ENCODE data around the gene FAN1. TPM values are rescaled to one million over a fixed set of nuclear protein-coding genes. Genes with fewer than 3 reads are reported as not detected.
A peak's percentile ranks its signal among the peaks of the same experiment; 100 is the strongest.

FAN1 gene
- total RNA-seq, 1 experiment from 2014 or later = 43.1 TPM

- H3K4me2 ChIP-seq (ENCODE audit: low read depth, low read length, poor library complexity, severe bottlenecking) = no peak overlapping the region
- peaks cover 31% of the 10 kb centered on the region for H3K79me2 ChIP-seq (ENCODE audit: low read length)
- peaks cover 12% of the 10 kb centered on the region for H3K4me1 ChIP-seq (ENCODE audit: low read length)
- H3K9ac ChIP-seq (ENCODE audit: low read length) = no peak overlapping the region
- H3K4me3 ChIP-seq (ENCODE audit: low read length) = no peak overlapping the region
- H4K20me1 ChIP-seq (ENCODE audit: insufficient read depth, low read depth, low read length) = no peaks in the 10 kb centered on the region
- no peak overlapping the region for H3K27ac ChIP-seq (ENCODE audit: low read length)
- no peak overlapping the region for H2AFZ ChIP-seq (ENCODE audit: low read length)
- H3K27me3 ChIP-seq (ENCODE audit: low read length) = no peaks in the 10 kb centered on the region
- H3K9me2 ChIP-seq (replicated peaks; ENCODE audit: insufficient read depth, low read length) = no peaks in the 10 kb centered on the region
- no peaks in the 10 kb centered on the region for H3K9me3 ChIP-seq (ENCODE audit: low read length)
- peaks cover 6% of the 10 kb centered on the region; the same call in 1 of the 2 replicates for H3K36me3 ChIP-seq (ENCODE audit: insufficient read depth, low read length)
- DNase-seq = no peak
These were observed 69.7 kb downstream of the FAN1 start for GRCh38 chr15:30973379-30973778.

- Histone ChIP-seq H3K9me2 (replicated peaks; ENCODE audit: insufficient read depth, low read length) (no peaks in the 10 kb centered on the region), H3K9ac (ENCODE audit: low read length) (no peak overlapping the region), H4K20me1 (ENCODE audit: insufficient read depth, low read depth, low read length) (no peaks in the 10 kb centered on the region), H3K27me3 (ENCODE audit: low read length) (no peaks in the 10 kb centered on the region), H3K9me3 (ENCODE audit: low read length) (no peaks in the 10 kb centered on the region), H3K79me2 (ENCODE audit: low read length) (peaks cover 34% of the 10 kb centered on the region), H3K4me3 (ENCODE audit: low read length) (no peak overlapping the region), H2AFZ (ENCODE audit: low read length) (no peak overlapping the region), H3K4me1 (ENCODE audit: low read length) (peaks cover 12% of the 10 kb centered on the region), H3K36me3 (ENCODE audit: insufficient read depth, low read length) (peaks cover 6% of the 10 kb centered on the region; the same call in 1 of the 2 replicates), H3K27ac (ENCODE audit: low read length) (no peak overlapping the region), H3K4me2 (ENCODE audit: low read depth, low read length, poor library complexity, severe bottlenecking) (no peak overlapping the region)
- DNase-seq = no peak
These were observed 70.4 kb downstream of the FAN1 start for GRCh38 chr15:30974112-30974511.

- Histone ChIP-seq H3K4me2 (ENCODE audit: low read depth, low read length, poor library complexity, severe bottlenecking) (no peak overlapping the region), H2AFZ (ENCODE audit: low read length) (no peak overlapping the region), H4K20me1 (ENCODE audit: insufficient read depth, low read depth, low read length) (no peaks in the 10 kb centered on the region), H3K9ac (ENCODE audit: low read length) (no peak overlapping the region), H3K9me3 (ENCODE audit: low read length) (no peaks in the 10 kb centered on the region), H3K9me2 (replicated peaks; ENCODE audit: insufficient read depth, low read length) (no peaks in the 10 kb centered on the region), H3K4me3 (ENCODE audit: low read length) (no peak overlapping the region), H3K36me3 (ENCODE audit: insufficient read depth, low read length) (peaks cover 9% of the 10 kb centered on the region; the same call in 1 of the 2 replicates), H3K79me2 (ENCODE audit: low read length) (peaks cover 42% of the 10 kb centered on the region), H3K27me3 (ENCODE audit: low read length) (no peaks in the 10 kb centered on the region), H3K27ac (ENCODE audit: low read length) (no peak overlapping the region), H3K4me1 (ENCODE audit: low read length) (no peaks in the 10 kb centered on the region)
- DNase-seq = no peak
These were observed 74.6 kb downstream of the FAN1 start for GRCh38 chr15:30978328-30978727.

DNA sequence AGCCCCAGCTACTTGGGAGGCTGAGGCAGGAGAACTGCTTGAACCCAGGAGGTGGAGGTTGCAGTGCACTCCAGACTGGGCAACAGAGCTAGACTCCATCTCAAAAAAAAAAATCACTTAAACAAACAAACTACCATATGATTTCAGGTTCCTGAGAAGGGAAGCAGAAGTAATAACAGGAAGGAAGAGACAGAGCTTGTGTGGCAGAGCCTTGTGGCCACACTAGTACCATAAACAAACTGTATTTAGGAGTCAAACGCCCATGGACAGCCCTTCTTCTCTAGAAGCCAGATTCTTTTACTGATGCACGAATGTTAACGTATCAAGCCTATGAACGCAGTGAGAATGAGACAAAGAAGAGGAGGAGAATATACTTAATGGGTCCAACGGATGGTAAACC, 75.7 kb downstream of the FAN1 start:
- H4K20me1 ChIP-seq (ENCODE audit: insufficient read depth, low read depth, low read length) = no peaks in the 10 kb centered on the region
- H3K27ac ChIP-seq (ENCODE audit: low read length) = no peak overlapping the region

DNA sequence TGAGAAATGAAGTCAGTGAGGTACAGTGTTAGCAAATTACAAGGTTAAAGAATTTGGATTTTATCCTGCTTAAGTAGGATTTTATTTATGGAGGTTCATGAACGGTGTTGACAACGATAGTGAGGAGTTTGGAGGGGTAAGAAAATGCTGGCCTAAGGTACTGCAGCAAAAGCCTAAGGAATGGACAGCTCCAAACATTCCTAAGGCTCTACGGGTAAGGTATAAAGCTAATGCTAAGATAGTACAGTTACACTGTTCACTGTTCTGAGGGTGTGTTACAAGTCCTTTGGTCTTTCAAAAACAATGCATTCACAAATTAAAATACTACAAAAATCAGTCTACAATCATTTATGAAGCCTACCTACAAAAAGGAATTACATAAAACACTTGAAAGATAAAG, 80.4 kb downstream of the FAN1 start:
- no peaks in the 10 kb centered on the region for H3K4me1 ChIP-seq (ENCODE audit: low read length)
- no peaks in the 10 kb centered on the region for H4K20me1 ChIP-seq (ENCODE audit: insufficient read depth, low read depth, low read length)
- no peaks in the 10 kb centered on the region for H3K27me3 ChIP-seq (ENCODE audit: low read length)
- peaks cover 44% of the 10 kb centered on the region for H3K79me2 ChIP-seq (ENCODE audit: low read length)
- no peak overlapping the region for H3K9ac ChIP-seq (ENCODE audit: low read length)
- no peak overlapping the region for H2AFZ ChIP-seq (ENCODE audit: low read length)
- H3K4me2 ChIP-seq (ENCODE audit: low read depth, low read length, poor library complexity, severe bottlenecking) = no peak overlapping the region
- no peaks in the 10 kb centered on the region for H3K9me3 ChIP-seq (ENCODE audit: low read length)
- DNase-seq = no peak
- H3K4me3 ChIP-seq (ENCODE audit: low read length) = no peak overlapping the region
- no peak overlapping the region for H3K27ac ChIP-seq (ENCODE audit: low read length)
- H3K9me2 ChIP-seq (replicated peaks; ENCODE audit: insufficient read depth, low read length) = no peaks in the 10 kb centered on the region
- H3K36me3 ChIP-seq (ENCODE audit: insufficient read depth, low read length) = 0 out of 2 replicates have a peak, but pooled peaks cover 3% of the 10 kb centered on the region

More for the DNA sequence above, 75.7 kb downstream of the FAN1 start:
- Histone ChIP-seq H3K79me2 (ENCODE audit: low read length) (peaks cover 51% of the 10 kb centered on the region), H3K9me3 (ENCODE audit: low read length) (no peaks in the 10 kb centered on the region), H3K9ac (ENCODE audit: low read length) (no peak overlapping the region), H3K27me3 (ENCODE audit: low read length) (no peaks in the 10 kb centered on the region), H3K4me2 (ENCODE audit: low read depth, low read length, poor library complexity, severe bottlenecking) (no peak overlapping the region), H3K9me2 (replicated peaks; ENCODE audit: insufficient read depth, low read length) (no peaks in the 10 kb centered on the region), H3K4me1 (ENCODE audit: low read length) (no peaks in the 10 kb centered on the region), H2AFZ (ENCODE audit: low read length) (no peak overlapping the region), H3K4me3 (ENCODE audit: low read length) (no peak overlapping the region), H3K36me3 (ENCODE audit: insufficient read depth, low read length) (peaks cover 3% of the 10 kb centered on the region; the same call in 1 of the 2 replicates)
- no peak for DNase-seq

GRCh38 chr15:30984542-30984941, 80.8 kb downstream of the FAN1 start:
- no peaks in the 10 kb centered on the region for H3K9me2 ChIP-seq (replicated peaks; ENCODE audit: insufficient read depth, low read length)
- H3K27ac ChIP-seq (ENCODE audit: low read length) = no peak overlapping the region
- no peak overlapping the region for H3K4me3 ChIP-seq (ENCODE audit: low read length)
- no peaks in the 10 kb centered on the region for H4K20me1 ChIP-seq (ENCODE audit: insufficient read depth, low read depth, low read length)
- no peaks in the 10 kb centered on the region for H3K9me3 ChIP-seq (ENCODE audit: low read length)
- 0 out of 2 replicates have a peak, but pooled peaks cover 2% of the 10 kb centered on the region for H3K36me3 ChIP-seq (ENCODE audit: insufficient read depth, low read length)
- H3K9ac ChIP-seq (ENCODE audit: low read length) = no peak overlapping the region
- peaks cover 42% of the 10 kb centered on the region for H3K79me2 ChIP-seq (ENCODE audit: low read length)
- no peak overlapping the region for H2AFZ ChIP-seq (ENCODE audit: low read length)
- no peak overlapping the region for H3K4me2 ChIP-seq (ENCODE audit: low read depth, low read length, poor library complexity, severe bottlenecking)
- no peaks in the 10 kb centered on the region for H3K27me3 ChIP-seq (ENCODE audit: low read length)
- no peaks in the 10 kb centered on the region for H3K4me1 ChIP-seq (ENCODE audit: low read length)
- no peak for DNase-seq

DNA sequence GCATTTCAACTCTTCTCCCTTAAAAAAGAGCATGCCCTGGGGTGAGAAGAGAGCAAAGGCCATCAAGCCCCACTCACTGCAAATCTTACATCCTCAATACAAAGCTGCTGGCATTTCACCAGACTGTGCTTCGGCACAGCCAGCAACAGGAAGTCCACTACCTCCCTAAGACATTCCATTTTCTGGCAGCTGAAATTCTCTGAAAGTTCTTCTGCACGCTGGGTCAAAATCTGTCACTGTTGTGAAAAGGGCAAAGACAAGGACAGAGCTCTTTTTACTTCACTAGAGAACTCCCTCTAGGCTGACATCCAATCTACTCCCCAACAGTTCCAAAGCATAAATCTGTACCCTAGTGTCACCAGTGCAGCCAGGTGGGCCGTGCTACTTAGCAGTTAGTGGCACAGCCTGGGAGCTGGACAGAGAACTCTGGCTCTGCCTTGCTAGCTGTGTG, 81.4 kb downstream of the FAN1 start:
- H3K9me3 ChIP-seq (ENCODE audit: low read length) = no peaks in the 10 kb centered on the region
- H3K4me2 ChIP-seq (ENCODE audit: low read depth, low read length, poor library complexity, severe bottlenecking) = no peak overlapping the region
- H4K20me1 ChIP-seq (ENCODE audit: insufficient read depth, low read depth, low read length) = no peaks in the 10 kb centered on the region
- no peak for DNase-seq
- no peak overlapping the region for H3K4me3 ChIP-seq (ENCODE audit: low read length)
- H3K36me3 ChIP-seq (ENCODE audit: insufficient read depth, low read length) = no peaks in the 10 kb centered on the region
- H2AFZ ChIP-seq (ENCODE audit: low read length) = no peak overlapping the region
- H3K9ac ChIP-seq (ENCODE audit: low read length) = no peak overlapping the region
- H3K27ac ChIP-seq (ENCODE audit: low read length) = no peak overlapping the region
- no peaks in the 10 kb centered on the region for H3K27me3 ChIP-seq (ENCODE audit: low read length)
- peaks cover 5% of the 10 kb centered on the region for H3K4me1 ChIP-seq (ENCODE audit: low read length)
- no peaks in the 10 kb centered on the region for H3K9me2 ChIP-seq (replicated peaks; ENCODE audit: insufficient read depth, low read length)
- H3K79me2 ChIP-seq (ENCODE audit: low read length) = peaks cover 42% of the 10 kb centered on the region

- Histone ChIP-seq H3K79me2 (ENCODE audit: low read length) (peaks cover 30% of the 10 kb centered on the region), H3K27ac (ENCODE audit: low read length) (peak overlapping the region; percentile 41), H4K20me1 (ENCODE audit: insufficient read depth, low read depth, low read length) (no peaks in the 10 kb centered on the region), H3K27me3 (ENCODE audit: low read length) (no peaks in the 10 kb centered on the region), H3K4me2 (ENCODE audit: low read depth, low read length, poor library complexity, severe bottlenecking) (peak overlapping the region; percentile 90), H3K36me3 (ENCODE audit: insufficient read depth, low read length) (no peaks in the 10 kb centered on the region), H3K9ac (ENCODE audit: low read length) (peak overlapping the region; percentile 85), H3K9me2 (replicated peaks; ENCODE audit: insufficient read depth, low read length) (no peaks in the 10 kb centered on the region), H3K9me3 (ENCODE audit: low read length) (no peaks in the 10 kb centered on the region), H3K4me1 (ENCODE audit: low read length) (peaks cover 15% of the 10 kb centered on the region), H2AFZ (ENCODE audit: low read length) (peak overlapping the region; percentile 42; the same call in 1 of the 2 replicates), H3K4me3 (ENCODE audit: low read length) (peak overlapping the region; percentile 84)
- DNase-seq = peak; percentile 71
These were observed 86.3 kb downstream of the FAN1 start for GRCh38 chr15:30990036-30990435.
